Activated CD4-positive, alpha-beta T cell treated with anti-CD3 and anti-CD28 coated beads, Interleukin-2, amount 50 U/mL, for 1 hour (primary cell): ENCODE data around the gene GMIP.

Experiments used
- DNase-seq: peaks from one replicate; pipeline ENCODE4 v3.0.0-alpha.2; 2020

GMIP gene

DNA sequence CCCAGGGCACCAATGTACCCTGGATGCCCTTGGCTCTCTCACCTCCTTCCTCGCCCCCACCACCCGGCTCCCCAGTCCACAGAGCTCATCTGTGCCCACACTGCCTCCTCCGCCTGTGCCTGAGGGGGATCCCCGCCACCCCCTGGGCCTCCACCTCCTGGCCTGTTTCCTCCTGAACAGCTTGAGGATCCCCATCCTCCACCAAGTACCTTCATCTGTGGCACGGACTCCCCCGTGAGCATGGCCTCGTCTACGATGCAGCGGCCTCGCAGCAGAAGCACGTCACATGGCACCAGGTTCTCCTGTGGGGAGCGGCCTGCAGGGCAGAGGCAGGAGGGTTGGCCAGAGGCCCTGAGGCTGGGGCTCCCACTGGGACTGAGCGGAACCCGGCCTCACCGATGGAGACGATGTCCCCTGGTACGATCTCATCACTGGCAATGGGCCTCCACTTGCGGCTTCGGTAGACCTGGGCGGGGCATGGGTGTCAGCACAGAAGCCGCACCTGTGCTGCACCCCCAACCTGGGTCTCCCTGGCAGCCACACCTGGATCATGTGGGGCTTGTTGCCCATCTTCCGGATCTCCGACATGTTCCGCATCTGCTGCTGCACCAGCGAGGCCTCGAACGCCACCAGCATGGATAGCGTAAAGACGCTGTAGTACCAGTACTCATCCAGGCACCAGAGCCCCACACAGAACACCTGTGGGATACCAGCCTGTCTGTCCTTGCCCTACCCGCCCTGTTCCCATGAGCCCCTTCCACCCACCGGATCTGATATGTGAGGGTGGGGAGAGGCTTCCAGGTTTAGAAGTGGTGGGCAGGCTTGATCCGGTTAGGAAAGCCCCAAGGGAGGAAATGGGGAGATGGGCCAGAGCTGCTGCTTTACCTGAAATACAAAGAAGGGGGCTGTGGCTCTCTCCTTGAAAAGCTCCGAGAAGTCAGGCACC lies 13.3 kb upstream of the GMIP start:
- no peak for DNase-seq

DNA sequence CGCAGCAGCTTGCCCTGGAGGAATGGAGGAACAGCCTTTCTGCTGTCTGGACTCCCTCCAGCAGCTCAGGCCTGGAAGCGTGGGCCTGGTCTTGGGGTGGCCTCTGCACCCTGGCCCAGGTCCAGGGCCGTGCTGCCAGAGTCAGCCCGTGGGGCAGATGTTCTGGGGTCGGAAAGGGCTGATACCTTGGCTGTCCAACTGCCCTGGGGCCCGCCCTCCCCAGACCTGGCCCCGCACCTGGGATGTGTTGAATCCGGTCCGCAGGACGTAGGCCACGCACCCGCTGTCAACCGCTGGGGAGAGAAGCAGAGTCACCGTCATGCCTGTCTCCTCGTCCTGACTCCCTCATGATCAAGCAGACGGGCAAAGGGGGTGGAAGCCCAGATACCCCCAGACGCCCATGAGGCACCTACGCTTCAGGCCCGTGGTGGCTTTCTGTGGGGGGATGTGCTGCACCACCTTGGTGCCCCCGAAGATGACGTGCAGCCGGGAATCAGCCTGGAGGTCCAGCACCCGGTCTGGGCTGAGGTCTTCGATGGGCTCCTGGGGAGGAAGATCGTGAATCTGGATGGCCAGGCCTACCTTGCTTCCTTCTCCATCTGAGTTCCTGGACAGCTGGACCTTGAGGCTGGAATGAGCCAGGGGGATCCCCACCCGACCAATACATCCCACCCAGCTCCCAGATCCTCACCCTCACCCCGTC lies 12.3 kb upstream of the GMIP start:
- no peak for DNase-seq

DNA sequence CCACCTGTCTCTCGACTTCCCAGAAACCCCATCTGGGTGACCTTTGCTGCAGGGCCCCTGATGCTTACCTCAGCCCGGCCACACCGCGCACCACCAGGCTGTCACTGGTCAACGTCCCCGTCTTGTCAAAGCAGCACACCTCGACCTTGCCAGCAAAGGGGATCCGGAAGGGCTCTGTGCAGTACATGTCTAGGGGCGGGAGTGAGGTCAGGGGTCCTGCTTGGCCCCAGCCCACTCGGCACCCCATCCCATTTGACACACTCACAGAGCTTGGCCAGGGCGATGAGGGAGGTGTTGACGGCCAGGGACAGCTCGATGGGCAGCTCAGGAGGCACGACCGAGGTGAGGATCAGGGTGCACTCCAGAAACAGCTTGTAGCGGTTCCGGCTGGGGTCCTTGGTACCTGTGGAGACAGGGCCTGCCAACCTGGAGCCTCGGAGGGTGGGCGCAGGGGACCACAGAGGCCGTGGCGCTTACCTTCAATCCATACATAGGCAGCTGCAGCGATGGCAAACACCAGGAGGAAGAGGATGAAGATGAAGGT lies 11.7 kb upstream of the GMIP start:
- no peak for DNase-seq

DNA sequence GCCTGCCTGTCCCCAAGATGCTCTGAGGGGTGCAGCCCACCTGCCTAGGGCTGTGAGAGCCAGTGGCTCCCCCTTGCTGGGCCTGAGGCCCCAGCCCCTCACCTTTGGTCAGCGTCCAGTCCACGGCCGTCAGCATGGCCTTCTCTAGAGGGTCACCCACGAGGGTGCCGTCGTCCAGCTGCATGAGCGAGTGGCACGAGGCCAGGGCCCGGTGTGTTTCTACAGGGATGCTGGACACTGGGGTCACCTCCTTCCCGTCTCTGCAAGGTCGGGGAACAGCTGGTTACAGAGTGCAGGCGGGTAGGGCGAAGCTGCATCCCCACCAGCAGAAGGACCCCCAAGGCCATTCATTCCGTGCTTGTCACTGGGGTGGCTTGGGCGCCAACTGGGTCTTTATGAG lies 11.0 kb upstream of the GMIP start:
- DNase-seq: no peak

DNA sequence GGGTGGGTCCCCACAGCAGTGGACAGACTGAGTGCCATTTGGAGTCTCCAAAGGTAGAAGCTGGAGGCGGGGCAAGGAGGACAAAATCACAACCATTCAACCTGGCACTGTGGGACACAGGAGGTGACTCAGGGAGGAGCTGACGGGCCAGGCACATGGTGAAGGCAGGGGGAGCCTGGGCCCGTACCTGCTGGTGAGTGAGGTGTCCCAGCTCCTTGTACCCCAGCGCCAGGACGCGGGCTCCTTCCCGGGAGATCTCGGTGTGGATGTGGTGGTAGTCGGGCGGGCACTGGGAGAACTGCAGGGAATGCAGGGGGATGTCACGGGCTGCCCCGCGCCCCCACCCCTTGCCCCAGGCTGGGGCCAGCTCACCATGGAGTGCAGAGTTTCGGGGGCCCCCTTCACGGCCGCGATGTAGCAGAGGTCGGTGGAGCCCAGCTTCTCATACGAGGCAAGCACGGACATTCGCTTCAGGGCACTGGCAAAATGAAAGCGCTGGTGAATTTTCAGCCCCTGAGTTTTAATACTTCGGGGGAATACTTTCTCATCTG lies 10.2 kb upstream of the GMIP start:
- DNase-seq: no peak

DNA sequence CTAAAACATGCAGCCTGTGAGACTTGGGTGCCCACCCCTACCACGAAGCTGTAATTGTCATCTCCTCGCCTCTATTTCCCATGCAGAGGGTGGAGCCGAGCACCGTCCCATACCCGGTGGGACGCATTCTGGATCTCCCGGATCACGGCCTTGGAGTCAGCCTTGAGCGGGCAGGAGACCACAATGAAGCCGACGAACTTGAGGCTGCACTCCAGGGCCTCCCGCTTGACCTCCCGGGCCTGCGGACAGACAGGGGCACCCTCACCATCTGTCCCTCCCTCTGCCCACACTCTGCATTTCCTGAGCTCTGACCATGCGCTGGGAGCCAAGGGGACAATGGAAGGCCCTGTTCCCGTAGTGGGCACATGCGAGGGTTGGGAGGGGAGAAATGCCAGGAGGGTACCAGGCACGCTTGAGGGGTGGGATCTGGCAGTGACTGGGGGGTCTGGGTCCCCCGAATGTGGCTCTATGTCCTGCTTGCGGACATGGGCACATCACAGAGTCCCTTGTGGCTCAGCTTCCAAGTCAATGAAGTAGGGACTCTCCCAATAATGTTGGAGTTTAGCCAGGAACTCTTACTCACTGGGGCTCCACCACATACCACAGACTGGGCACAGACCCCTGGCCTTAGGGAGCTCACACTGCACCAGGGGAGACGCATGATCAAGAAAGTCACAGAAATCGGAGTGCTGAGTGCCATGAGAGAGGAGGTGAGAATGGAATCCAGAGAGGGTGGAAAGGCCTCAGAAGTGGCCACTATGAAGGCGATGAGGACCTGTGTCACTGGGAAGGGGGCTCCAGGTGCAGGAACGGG lies 9.2 kb upstream of the GMIP start:
- DNase-seq: no peak

DNA sequence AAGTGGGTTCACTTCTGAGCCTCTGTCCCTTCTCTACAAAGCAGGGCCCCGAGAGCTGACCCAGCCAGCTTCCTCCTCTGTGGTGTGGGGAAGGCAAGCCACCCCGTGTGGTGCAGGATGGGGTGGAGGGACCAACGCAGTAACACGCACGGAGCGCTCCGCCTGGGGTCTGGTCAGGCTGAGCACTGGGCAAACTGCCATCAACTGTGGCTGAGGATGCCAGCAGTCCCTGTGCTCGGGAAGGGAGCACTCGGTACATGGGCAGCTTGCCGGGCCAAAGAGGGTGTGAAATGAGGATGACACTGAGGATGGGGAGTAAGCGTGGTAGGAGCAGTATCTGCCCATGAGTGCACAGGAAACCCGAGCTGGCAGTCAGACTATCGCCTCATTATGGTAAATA lies 7.6 kb upstream of the GMIP start:
- DNase-seq: no peak

DNA sequence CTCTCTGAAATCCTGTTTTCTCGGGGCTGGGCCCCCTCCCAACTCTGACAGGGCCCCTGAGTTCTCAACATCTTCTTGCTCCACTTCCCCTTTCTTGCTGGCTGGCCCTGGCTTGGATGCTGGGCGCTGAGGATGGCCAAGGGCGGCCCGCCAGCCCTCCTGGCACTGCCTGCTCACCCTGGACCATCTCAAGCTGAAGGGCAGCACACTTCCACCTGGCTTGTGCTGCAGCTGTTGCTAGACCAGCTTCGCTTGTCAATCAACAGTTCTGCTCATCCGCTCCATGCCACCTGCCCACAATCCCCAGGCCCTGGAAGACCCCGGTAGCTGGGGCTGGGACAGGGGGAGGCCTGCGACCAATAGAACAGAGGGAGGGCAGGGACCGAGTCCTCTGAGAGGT lies 6.9 kb upstream of the GMIP start:
- no peak for DNase-seq

DNA sequence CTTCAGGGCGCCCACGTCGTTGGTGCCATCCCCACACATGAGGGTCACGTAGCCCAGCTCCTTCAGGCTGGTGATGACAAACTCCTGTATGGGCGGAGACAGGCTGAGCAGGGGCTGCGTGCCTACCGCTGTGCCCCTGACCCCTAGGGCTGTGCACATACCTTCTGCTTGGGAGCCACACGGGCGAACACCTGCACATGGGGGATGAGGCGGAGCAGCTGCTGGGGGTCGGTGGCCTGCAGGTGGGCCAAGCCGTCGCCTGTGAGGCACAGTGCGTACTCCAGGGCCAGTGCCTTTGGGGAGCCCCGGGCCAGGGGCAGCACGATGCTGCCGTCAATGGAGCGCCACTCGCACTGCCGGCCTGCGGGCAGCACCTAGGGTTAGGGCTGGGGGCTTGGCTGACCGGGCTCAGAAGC lies 6.1 kb upstream of the GMIP start:
- DNase-seq: no peak

DNA sequence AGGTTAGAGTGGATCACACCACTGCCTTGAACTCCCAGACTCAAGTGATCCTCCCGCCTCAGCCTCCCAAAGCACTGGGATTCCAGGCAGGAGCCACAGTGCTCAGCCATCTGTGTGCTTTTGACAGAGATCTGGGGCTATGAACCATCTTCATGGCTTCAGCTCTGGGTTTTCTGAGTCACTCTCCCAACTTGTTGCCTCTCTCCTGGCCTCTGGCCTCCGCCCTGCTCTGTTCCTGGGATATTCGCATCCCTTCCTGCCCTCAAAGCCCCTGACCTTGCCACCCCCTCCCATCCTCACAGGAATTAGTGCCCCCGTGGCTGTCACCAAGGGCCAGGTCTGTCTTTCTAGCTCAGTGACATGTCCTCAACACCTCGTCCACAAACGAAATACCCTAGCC lies 5.7 kb upstream of the GMIP start:
- DNase-seq: no peak

DNA sequence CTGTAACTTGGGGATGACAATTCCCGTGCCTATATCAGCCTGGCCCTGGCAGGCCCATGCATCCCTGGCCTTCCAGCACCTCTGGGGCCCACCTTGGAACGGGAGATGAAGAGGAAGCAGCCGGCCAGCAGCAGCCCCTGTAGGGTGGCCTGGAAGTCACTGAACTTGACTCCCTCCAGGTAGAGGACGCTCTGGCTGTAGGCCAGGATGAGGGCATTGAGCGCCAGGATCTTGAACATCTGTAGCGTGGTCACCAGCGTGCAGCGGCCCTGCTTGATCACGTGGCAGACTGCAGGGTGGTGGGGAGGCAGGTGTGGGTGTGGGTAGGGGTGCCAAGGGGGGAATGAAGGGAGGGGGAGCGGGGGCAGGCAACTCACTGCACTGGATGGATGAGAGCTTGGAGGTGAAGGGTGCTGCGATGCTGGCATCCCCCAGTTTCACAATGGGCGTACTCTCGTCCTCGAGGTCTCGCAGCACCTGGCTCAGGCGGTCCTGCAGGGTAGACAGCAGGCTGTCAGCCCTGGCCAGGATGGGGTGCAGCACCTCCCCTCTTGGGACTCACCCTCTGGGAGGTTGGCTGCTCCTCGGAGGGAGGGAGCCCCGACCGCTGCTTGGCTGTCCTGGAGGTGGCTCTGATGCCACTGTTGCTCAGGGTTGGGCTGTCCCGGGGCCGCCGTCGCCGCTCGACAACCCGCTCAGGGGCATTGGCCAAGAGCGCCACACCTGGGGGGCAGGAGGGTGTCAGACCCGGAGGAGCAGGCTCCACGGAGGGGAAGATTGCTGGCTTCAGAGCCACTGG lies 3.8 kb upstream of the GMIP start:
- no peak for DNase-seq

DNA sequence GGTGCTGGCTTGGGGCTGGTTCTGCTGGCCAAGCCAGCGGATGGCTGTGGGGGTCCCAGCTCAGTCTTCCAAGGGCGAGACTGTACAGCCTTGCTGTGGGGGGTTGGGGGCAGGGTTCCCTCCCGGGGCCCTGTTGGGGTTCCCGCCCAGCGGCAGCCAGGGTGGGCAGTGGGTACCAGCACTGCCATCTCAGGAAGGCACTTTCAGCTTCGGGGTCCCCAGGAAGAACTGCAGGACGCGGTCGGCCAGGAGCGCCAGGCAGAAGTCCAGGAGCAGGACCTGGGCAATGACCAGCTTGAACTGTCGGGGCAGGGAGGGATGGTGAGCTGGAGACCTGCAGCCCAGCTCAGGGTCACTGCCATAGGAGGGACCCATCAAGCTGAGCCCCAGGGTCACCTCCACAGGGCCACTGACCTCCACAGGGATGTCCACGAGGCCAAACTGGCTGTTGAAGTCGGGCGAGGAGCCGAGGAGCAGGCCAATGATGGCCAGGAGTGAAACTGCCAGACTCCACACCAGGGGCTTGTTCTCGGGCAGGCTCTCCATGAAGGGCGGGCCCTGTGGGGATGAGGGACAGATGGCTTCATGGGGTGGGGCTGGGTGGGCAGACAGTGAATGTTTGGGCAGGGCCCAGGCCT lies 1.9 kb upstream of the GMIP start:
- no peak for DNase-seq

DNA sequence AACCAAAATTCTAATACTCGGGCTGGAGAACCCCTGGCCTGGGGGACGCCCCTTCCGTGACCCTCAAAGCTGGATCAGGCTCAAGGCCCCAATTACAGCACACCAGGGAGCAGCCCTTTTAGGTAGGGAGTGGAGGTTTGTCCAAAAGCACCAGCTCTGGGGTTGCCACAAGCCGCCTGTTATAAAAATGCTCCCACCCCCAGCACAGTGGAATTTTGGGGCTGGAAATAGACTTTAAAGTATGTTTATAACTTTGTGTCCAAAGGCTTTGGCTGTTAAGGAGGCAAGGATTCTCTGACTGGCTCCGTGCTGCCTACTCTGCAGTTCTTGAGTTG lies 564 bp upstream of the GMIP start:
- DNase-seq: no peak

DNA sequence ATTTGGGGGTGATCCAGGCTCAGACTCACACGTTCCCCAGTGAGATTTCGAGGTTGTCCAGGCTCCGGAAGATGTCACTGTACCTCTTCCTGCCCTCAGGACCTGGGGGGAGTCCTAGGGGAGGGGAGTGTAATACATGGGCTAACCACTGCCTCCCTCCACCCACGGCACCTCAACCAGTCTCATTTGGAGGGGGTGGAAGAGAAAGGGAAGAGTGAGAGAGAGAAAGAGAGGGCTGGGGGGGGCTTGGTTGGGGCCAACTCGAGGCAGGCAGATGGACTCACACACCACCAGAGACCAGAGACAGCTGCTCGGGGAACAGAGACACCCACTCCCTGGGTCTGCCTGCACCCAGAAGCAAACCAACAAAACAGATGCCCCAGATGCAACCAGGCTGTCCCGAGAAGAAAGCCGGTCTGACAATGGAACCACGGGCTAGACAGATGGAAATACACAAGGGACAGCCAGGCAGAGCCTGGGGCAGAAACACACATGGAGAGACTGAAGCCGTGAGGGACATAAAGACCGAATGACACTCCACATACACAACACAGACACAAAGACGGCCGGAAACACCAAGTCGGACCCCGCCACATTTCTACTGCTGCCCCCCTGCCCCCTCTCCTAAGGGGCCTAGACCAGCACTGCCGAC lies 825 bp downstream of the GMIP start:
- peak; percentile 20 for DNase-seq

DNA sequence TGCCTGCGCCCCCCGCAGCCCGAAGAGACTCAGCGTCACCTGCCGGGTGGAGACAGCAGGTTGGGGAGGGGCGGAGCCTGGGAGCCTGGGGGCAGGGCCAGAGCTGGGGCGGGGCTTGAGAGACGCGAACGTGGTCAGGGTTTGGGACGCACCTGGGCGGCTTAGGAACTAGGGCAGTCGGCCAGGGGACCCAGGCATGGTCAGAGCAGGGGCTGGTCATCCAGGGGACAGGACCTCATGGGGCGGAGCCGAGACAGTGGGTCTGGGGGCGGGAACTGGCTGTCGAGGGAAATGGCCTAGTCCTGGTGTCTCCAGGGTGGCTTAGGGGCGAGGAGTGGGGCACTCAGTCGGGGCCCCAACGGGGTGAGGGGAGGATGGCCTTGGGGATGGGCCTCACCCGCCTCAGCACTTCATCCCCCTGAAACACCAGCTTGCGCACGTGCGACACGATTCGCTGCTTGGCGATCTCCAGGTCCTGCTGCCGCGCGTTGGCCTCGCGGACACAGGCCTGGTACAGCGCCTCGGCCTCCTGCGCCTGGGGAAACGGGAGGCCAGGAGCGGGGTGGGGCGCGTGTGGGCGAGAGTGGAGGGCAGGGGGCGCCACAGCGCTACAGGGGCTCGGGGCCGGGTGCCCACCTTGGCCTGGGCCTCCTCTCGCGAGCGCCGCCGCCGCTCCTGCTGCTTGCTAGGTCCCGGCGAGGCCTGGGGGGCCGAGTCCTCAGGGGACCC lies 5.8 kb downstream of the GMIP start:
- DNase-seq: no peak

DNA sequence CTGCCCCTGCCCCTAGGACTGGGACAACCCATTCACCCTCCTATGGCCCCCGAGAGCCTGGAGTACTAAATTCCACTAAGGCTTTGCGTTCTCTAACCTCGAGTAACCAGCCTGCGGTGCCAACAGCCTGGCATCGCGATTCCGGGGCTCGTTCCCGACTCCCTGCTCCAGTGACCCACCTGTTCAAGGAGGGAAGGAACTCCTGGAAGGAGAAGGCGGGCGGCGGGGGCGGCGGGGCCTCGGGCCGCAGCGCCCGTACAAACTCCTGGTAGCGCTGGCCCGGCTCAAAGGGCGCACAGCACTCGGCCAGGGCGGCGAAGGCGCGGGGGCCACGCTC lies 6.3 kb downstream of the GMIP start:
- DNase-seq: no peak

DNA sequence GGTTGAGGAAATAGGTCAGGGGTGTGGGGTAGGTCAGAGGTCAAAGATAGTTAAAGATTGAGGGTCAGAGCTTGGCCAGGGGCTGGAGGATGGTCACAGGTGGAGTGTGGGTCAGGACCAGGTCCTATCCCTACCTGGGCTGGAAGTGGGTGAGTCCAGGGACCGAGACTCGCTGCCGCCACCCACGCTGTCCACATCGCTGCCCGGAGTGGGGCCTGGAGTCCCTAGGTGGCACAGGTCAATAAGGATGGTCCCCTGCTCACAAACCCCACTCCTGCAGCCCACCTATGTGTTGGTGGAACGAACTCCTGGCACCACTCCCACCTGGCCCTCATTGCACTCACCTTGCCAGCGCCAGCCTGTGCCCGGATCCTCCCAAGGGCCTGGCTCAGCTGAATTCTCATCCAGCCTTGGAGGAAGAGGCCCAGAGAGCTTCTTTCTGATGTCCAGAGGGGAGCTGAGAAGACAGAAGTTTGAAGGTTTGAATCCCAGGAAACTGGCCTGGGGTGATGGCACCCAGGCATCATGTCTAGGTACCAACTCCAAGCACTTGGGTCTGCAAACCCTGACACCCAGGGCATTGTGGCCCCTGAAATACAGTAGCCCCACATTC lies 6.8 kb downstream of the GMIP start:
- no peak for DNase-seq

DNA sequence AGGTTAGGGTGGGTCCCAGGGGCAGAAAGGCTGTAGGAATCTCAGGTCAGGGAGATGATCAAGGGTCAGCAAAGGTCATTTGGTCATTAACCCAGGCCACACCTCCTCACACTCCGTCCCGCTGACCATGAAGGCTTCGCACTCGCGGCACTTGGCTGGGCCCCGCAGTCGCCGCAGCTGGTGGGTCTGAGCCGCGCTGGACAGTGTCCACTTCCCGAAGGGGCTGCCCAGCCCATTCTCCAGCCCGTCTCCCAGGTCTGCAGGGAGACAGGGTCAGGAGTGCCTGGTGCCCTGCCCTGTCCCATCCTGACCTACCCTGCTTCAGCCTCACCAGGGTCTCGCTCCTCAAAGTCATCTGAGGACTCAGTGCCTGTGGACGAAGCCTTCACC lies 8.1 kb downstream of the GMIP start:
- no peak for DNase-seq

DNA sequence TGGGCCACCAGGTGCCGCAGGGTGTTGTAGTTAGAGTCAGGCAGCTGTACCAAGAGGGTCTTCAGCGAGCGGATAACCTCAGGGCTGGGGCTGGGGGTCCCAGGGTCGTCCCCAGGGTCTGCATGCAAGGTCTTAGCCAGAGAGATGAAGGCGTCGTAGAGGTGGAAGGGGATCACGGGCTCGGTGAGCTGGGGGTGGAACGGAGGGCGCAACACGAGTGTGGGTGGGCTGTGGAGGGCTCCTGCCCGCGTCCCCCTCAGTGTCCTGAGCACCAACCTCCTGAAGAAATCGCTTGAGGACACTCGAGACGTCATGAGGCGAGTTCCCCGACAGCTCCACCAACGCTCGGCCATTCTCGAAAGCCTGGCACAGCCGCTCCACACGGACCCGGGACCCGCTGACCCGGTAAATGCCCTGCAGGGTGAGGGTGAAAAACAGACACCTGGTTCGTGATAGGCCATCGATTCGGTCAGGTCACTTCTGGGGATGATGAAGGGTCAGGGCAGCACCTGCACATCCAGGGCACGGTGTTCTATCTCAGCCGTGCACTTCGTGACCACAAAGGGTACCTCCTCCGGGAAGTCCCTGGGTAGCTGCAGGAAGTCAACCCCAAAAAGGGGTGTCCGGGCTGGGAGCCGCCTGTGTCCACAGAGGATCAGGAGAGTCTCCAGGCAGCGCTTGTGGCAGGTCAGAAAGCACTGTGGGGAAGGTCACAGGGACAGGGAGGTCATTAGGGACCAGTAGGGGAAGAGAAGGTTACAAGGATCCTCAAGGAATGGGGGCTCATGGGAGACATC lies 8.7 kb downstream of the GMIP start:
- DNase-seq: no peak
